OCI-LY7 (cell line): ENCODE results near the gene IGF1R. TPM values are rescaled to one million over a fixed set of nuclear protein-coding genes. Genes with fewer than 3 reads are reported as not detected.

Source experiments
- BruUV-seq: library from RNA; stranded (reverse); fragments of 400-500 nt; replicated peaks from 2 replicates; lab custom pipeline; 2021; lab: Mats Ljungman, UMichigan
- CTCF ChIA-PET: fragments of 300-600 bp; sonication (Branson Sonifier 250); formaldehyde crosslinking; loops from one replicate; lab custom pipeline; 2022; ENCODE audit warnings: antibody characterized with exemption; ENCODE audit not compliant: unreplicated experiment; lab: Charles Lee
- POLR2A ChIA-PET: fragments of 300-600 bp; sonication (Branson Sonifier 250); formaldehyde crosslinking; loops from one replicate; lab custom pipeline; 2022; ENCODE audit warnings: antibody characterized with exemption; lab: Charles Lee
- DNase-seq: peaks from one replicate; pipeline ENCODE4 v3.0.0-alpha.2; 2015; ENCODE audit warnings: low spot score
- H2AFZ ChIP-seq: fragments of 200-600 bp; sonication (generic), shearing (Covaris generic); 2 replicates; pipeline ENCODE4 v1.6.1; 2014; ENCODE audit warnings: mild to moderate bottlenecking, antibody characterized with exemption, low read length, moderate library complexity
- H3K27ac ChIP-seq: fragments of 200-600 bp; sonication (generic); 2 replicates; pipeline ENCODE4 v1.5.1; 2014; ENCODE audit warnings: mixed run types, low read depth, mild to moderate bottlenecking, moderate library complexity, low read length, inconsistent platforms; ENCODE audit not compliant: poor library complexity, severe bottlenecking
- H3K36me3 ChIP-seq: fragments of 200-600 bp; sonication (generic); 2 replicates; pipeline ENCODE4 v1.6.1; 2014; ENCODE audit warnings: mild to moderate bottlenecking, antibody characterized with exemption, low read length, moderate library complexity, mixed read lengths; ENCODE audit not compliant: insufficient read depth
- H3K4me1 ChIP-seq: fragments of 200-600 bp; sonication (generic); 2 replicates; pipeline ENCODE4 v1.5.1; 2014; ENCODE audit warnings: mild to moderate bottlenecking, low read length; ENCODE audit not compliant: insufficient read depth, poor library complexity, severe bottlenecking
- H3K4me2 ChIP-seq: fragments of 200-600 bp; sonication (generic); 2 replicates; pipeline ENCODE4 v1.6.1; 2014; ENCODE audit warnings: mild to moderate bottlenecking, low read length
- H3K4me3 ChIP-seq: fragments of 200-600 bp; sonication (generic); 2 replicates; pipeline ENCODE4 v1.5.1; 2014; ENCODE audit warnings: mild to moderate bottlenecking, low read depth, low read length; ENCODE audit not compliant: poor library complexity, severe bottlenecking
- H3K79me2 ChIP-seq: fragments of 200-600 bp; sonication (generic); 2 replicates; pipeline ENCODE4 v1.6.1; 2016; ENCODE audit warnings: low read depth, mild to moderate bottlenecking, low read length, moderate library complexity, mixed read lengths; ENCODE audit not compliant: insufficient read depth
- H3K9me2 ChIP-seq: fragments of 200-600 bp; sonication (generic); 2 replicates; pipeline ENCODE4 v1.6.1; 2016; ENCODE audit warnings: mild to moderate bottlenecking, low read length, mixed read lengths; ENCODE audit not compliant: insufficient read depth
- H3K9me3 ChIP-seq: fragments of 200-600 bp; sonication (generic); 2 replicates; pipeline ENCODE4 v1.6.1; 2014; ENCODE audit warnings: mild to moderate bottlenecking, mixed run types, low read length, mixed read lengths
- H4K20me1 ChIP-seq: fragments of 200-600 bp; sonication (generic); 2 replicates; pipeline ENCODE4 v1.6.1; 2014; ENCODE audit warnings: mild to moderate bottlenecking, antibody characterized with exemption, low read length, moderate library complexity, mixed read lengths; ENCODE audit not compliant: insufficient read depth
- EZH2phosphoT487 ChIP-seq: fragments of 200-600 bp; sonication (generic); IDR thresholded peaks from 2 replicates; pipeline ENCODE4 v1.6.1; 2018; ENCODE audit warnings: low read depth, borderline replicate concordance, mild to moderate bottlenecking, mixed run types, antibody characterized with exemption, low read length, moderate library complexity, mixed read lengths
- intact Hi-C: fragments of 100-400 bp; cut with micrococcal nuclease; formaldehyde crosslinking; loops from one replicate; pipeline ENCODE4 v1.10.0; 2022; ENCODE audit not compliant: unreplicated experiment
- total RNA-seq, 2 experiments: library from RNA; depleted of rRNA in 1 of 2; stranded (reverse); fragments of >200 nt in 1 of 2; shearing (Covaris generic) in 1 of 2; gene quantifications; 2 replicates each; pipeline ENCODE4 v1.2.3, GENCODE V29; 2014 to 2022
- TF ChIP-seq, protein P1 (sequence below): fragments of 200-600 bp; sonication (generic); conservative IDR thresholded peaks from 2 replicates; pipeline ENCODE4 v1.5.1; 2014; ENCODE audit warnings: mild to moderate bottlenecking, antibody characterized with exemption, low read length, moderate library complexity, mixed read lengths

IGF1R gene
- total RNA-seq, 2 experiments from 2014 or later, result 26.5 to 29.1 TPM

DNA sequence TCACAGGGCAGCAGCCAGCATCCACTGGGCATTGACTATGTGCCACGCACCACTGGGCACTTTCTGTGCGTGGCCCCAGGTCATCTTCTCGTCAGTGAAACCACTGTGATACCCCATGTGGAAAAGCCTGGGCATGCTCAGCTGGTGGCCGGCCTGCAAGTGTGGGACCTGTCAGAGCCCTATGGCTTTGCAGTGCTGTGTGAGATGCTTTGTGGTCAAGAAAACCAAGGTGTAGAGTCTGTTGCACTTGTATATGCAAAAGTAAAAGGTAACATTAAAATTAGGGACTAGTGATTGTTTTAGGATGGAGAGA, 289.7 kb downstream of the IGF1R start:
- TF ChIP-seq EZH2phosphoT487, result no peak
- TF ChIP-seq, protein P1, sequence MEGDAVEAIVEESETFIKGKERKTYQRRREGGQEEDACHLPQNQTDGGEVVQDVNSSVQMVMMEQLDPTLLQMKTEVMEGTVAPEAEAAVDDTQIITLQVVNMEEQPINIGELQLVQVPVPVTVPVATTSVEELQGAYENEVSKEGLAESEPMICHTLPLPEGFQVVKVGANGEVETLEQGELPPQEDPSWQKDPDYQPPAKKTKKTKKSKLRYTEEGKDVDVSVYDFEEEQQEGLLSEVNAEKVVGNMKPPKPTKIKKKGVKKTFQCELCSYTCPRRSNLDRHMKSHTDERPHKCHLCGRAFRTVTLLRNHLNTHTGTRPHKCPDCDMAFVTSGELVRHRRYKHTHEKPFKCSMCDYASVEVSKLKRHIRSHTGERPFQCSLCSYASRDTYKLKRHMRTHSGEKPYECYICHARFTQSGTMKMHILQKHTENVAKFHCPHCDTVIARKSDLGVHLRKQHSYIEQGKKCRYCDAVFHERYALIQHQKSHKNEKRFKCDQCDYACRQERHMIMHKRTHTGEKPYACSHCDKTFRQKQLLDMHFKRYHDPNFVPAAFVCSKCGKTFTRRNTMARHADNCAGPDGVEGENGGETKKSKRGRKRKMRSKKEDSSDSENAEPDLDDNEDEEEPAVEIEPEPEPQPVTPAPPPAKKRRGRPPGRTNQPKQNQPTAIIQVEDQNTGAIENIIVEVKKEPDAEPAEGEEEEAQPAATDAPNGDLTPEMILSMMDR, result no peak
- no peaks in the 10 kb centered on the region for H3K79me2 ChIP-seq
- H3K4me2 ChIP-seq, result no peak overlapping the region
- H3K9me2 ChIP-seq, result no peaks in the 10 kb centered on the region
- no peaks in the 10 kb centered on the region for H3K4me1 ChIP-seq
- ChIA-PET CTCF (interaction anchor here (0.5 kb wide), 1 partner anchor 43 kb away, joined by 4 read pairs; no protein-coding TSS in a partner anchor), POLR2A (no interaction called here)
- no peak for DNase-seq
- intact Hi-C loops, result no loop called here
- H3K36me3 ChIP-seq, result no peaks in the 10 kb centered on the region
- H3K4me3 ChIP-seq, result no peak overlapping the region
- no peak overlapping the region for H2AFZ ChIP-seq
- no TSS peak for BruUV-seq
- H3K27ac ChIP-seq, result no peak overlapping the region
- H4K20me1 ChIP-seq, result no peaks in the 10 kb centered on the region
- no peaks in the 10 kb centered on the region for H3K9me3 ChIP-seq

DNA sequence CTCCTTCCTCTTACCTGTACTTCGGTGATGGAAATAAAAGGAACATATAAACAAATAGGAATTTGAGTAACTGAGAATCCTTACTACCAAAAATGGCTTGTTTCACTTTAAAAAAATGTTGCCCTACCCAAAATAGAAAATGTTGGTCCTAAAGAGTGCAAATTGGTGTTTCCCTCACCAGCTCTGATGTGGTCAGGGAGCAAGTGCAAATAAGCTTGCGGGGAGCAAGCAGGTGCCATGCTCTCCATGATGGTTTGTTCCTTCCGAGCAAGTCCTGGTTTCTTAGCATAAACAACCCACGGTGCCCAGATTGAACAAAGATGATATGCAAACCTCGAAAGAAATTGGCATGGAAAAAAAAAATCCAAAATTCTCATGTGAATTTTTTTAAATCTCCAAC, 290.5 kb downstream of the IGF1R start:
- Histone ChIP-seq H3K4me3 (no peak overlapping the region), H4K20me1 (no peaks in the 10 kb centered on the region), H2AFZ (no peak overlapping the region), H3K9me2 (no peaks in the 10 kb centered on the region), H3K79me2 (no peaks in the 10 kb centered on the region), H3K36me3 (no peaks in the 10 kb centered on the region), H3K9me3 (no peaks in the 10 kb centered on the region), H3K4me2 (no peak overlapping the region), H3K4me1 (no peaks in the 10 kb centered on the region), H3K27ac (no peak overlapping the region)
- ChIA-PET CTCF (no interaction called here), POLR2A (no interaction called here)
- intact Hi-C loops, result no loop called here
- no peak for DNase-seq
- BruUV-seq, result no TSS peak
- TF ChIP-seq, protein P1, result no peak
- no peak for TF ChIP-seq EZH2phosphoT487

DNA sequence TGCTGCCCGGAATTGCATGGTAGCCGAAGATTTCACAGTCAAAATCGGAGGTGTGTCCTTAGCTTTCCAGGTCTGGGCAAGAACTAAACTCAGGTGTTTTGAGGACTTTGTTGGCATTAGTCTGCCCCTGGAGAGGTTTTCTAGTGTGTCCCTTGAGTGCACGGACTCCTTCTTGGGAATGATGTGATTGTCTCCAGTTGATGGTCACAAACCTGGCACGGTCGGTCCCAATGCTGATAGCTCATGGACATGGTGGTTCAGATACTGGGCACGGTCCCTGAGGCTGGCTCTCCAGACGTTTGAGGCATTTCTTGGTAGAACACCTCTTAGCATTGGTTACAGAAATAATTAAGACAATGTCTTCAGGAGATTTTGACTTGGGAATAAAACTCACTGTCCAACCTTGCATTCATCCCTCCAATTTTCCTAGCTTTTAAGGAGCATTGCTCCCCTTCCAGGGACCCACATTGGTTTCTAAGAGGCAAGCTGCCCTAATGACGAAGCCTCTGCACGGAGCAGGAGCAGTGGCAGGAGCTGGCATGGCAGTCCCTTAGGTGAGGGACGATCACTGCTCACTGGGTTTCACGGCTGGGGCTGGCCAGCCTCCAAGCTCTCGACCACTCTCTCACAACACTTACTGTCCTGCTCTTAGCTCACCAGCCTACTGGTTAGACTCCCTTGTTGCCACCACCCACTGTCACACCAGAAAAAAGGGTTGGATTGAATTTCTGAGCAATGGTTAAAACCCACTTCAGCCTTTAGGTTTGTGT, 291.2 kb downstream of the IGF1R start:
- no peak overlapping the region for H3K4me2 ChIP-seq
- H3K4me1 ChIP-seq, result no peaks in the 10 kb centered on the region
- CTCF ChIA-PET, result no interaction called here
- H3K79me2 ChIP-seq, result no peaks in the 10 kb centered on the region
- no peak overlapping the region for H2AFZ ChIP-seq
- intact Hi-C loops, result no loop called here
- BruUV-seq, result no TSS peak
- no peaks in the 10 kb centered on the region for H4K20me1 ChIP-seq
- TF ChIP-seq, protein P1, result no peak
- TF ChIP-seq EZH2phosphoT487, result no peak
- H3K9me2 ChIP-seq, result no peaks in the 10 kb centered on the region
- H3K27ac ChIP-seq, result no peak overlapping the region
- H3K9me3 ChIP-seq, result no peaks in the 10 kb centered on the region
- no peaks in the 10 kb centered on the region; the same call in 1 of the 2 replicates for H3K36me3 ChIP-seq
- DNase-seq, result no peak
- H3K4me3 ChIP-seq, result no peak overlapping the region
- POLR2A ChIA-PET, result no interaction called here
